BE2C (cell line): ENCODE data around the gene PSMB11.

ENCODE experiments used
- DNase-seq: peaks from one replicate; pipeline ENCODE4 v3.0.0-alpha.2; 2020
- H3K27me3 ChIP-seq: fragments of 250-450 bp; sonication (Bioruptor Pico); 2 replicates; pipeline ENCODE4 v1.5.1; 2020; ENCODE audit warnings: mild to moderate bottlenecking
- H3K36me3 ChIP-seq: fragments of 250-450 bp; sonication (Bioruptor Pico); 2 replicates; pipeline ENCODE4 v1.5.1; 2020; ENCODE audit warnings: mild to moderate bottlenecking
- H3K4me1 ChIP-seq: fragments of 250-450 bp; sonication (Bioruptor Pico); 2 replicates; pipeline ENCODE4 v1.5.1; 2020
- H3K4me3 ChIP-seq: 2 replicates; pipeline ENCODE4 v1.5.1; 2011; ENCODE audit warnings: low read depth, low read length
- H3K9me3 ChIP-seq: fragments of 250-450 bp; sonication (Bioruptor Pico); 2 replicates; pipeline ENCODE4 v1.5.1; 2020
- CTCF ChIP-seq: IDR thresholded peaks from 2 replicates; pipeline ENCODE4 v1.5.1; 2012; ENCODE audit warnings: mild to moderate bottlenecking, low read depth, low read length

Gene PSMB11

GRCh38 chr14:23006188-23006534 lies 35.9 kb upstream of the PSMB11 start:
- DNase-seq, result no peak
- Histone ChIP-seq H3K4me1 (peaks cover 14% of the 10 kb centered on the region), H3K4me3 (peak overlapping the region; percentile 78), H3K36me3 (no peaks in the 10 kb centered on the region), H3K27me3 (no peaks in the 10 kb centered on the region), H3K9me3 (no peaks in the 10 kb centered on the region; the same call in 1 of the 2 replicates)
- no peak for TF ChIP-seq CTCF

- TF ChIP-seq CTCF, result 0 out of 2 replicates have a peak, but pooled peaks have one; percentile 25
- DNase-seq, result peak; percentile 97
- Histone ChIP-seq H3K36me3 (no peaks in the 10 kb centered on the region), H3K4me3 (peak overlapping the region; percentile 78), H3K27me3 (no peaks in the 10 kb centered on the region), H3K4me1 (peaks cover 14% of the 10 kb centered on the region), H3K9me3 (no peaks in the 10 kb centered on the region; the same call in 1 of the 2 replicates)
These were observed 35.2 kb upstream of the PSMB11 start for GRCh38 chr14:23006544-23007419.

- DNase-seq, result no peak
- peaks cover 23% of the 10 kb centered on the region for H3K4me1 ChIP-seq
- no peaks in the 10 kb centered on the region; the same call in 1 of the 2 replicates for H3K9me3 ChIP-seq
- H3K27me3 ChIP-seq, result no peaks in the 10 kb centered on the region
- no peaks in the 10 kb centered on the region for H3K36me3 ChIP-seq
- no peak overlapping the region for H3K4me3 ChIP-seq
- no peak for TF ChIP-seq CTCF
These were observed 33.2 kb upstream of the PSMB11 start for GRCh38 chr14:23008831-23009230.

GRCh38 chr14:23009483-23009938 lies 32.5 kb upstream of the PSMB11 start:
- H3K4me3 ChIP-seq, result peak overlapping the region; percentile 68
- H3K9me3 ChIP-seq, result no peaks in the 10 kb centered on the region; the same call in 1 of the 2 replicates
- DNase-seq, result no peak
- TF ChIP-seq CTCF, result no peak
- H3K36me3 ChIP-seq, result no peaks in the 10 kb centered on the region
- no peaks in the 10 kb centered on the region for H3K27me3 ChIP-seq
- peaks cover 23% of the 10 kb centered on the region for H3K4me1 ChIP-seq

GRCh38 chr14:23009939-23010726 lies 31.9 kb upstream of the PSMB11 start, which contains the start of gene C14orf93:
Gene C14orf93, minus strand, starts transcription at chr14:23010143. Its CDS starts 11,120 bp downstream, at chr14:22999023.
- H3K27me3 ChIP-seq, result no peaks in the 10 kb centered on the region
- no peaks in the 10 kb centered on the region; the same call in 1 of the 2 replicates for H3K9me3 ChIP-seq
- peak within 1 kb of the TSS; percentile 68 for H3K4me3 ChIP-seq
- no peak for TF ChIP-seq CTCF
- peak; percentile 86 for DNase-seq
- no peaks in the 10 kb centered on the region for H3K36me3 ChIP-seq
- H3K4me1 ChIP-seq, result peaks cover 23% of the 10 kb centered on the region
